Ovary (tissue), 9 donors: ENCODE results near the gene PLXNA4. TPM values are rescaled to one million over a fixed set of nuclear protein-coding genes. Genes with fewer than 3 reads are reported as not detected.

Experiments
- DNase-seq, 5 donors: peaks; one replicate each; pipeline ENCODE4 v3.0.0-alpha.2; 2019 to 2020
- H3K27ac ChIP-seq, 2 donors: fragments of 200-600 bp; one replicate each; pipeline versions ENCODE4 v1.5.1 to v1.8.0; 2019 to 2022
- H3K27me3 ChIP-seq: fragments of 200-600 bp; one replicate; pipeline ENCODE4 v1.8.0; 2022
- H3K36me3 ChIP-seq: fragments of 200-600 bp; sonication (generic); one replicate; pipeline ENCODE4 v1.5.1; 2019
- H3K4me1 ChIP-seq: one replicate; pipeline ENCODE4 v1.8.1; 2013; ENCODE audit warnings: mild to moderate bottlenecking, moderate library complexity; ENCODE audit not compliant: insufficient read depth
- H3K4me3 ChIP-seq: fragments of 200-600 bp; sonication (generic); one replicate; pipeline ENCODE4 v1.5.1; 2017
- H3K9me3 ChIP-seq, 2 donors: fragments of 200-600 bp in 1 of 2; sonication (generic) in 1 of 2; one replicate each; pipeline versions ENCODE4 v1.5.1 to v1.8.1; 2013 to 2019; ENCODE audit warnings: mild to moderate bottlenecking in 1 of 2, moderate library complexity in 1 of 2
- CTCF ChIP-seq, 3 donors: fragments of 450-650 bp in 2 of 3; fragments of 200-600 bp in 1 of 3; IDR thresholded peaks; one replicate each; pipeline versions ENCODE4 v1.5.1 to v1.8.0; 2016 to 2022; ENCODE audit warnings: antibody characterized with exemption in 3 of 3, mild to moderate bottlenecking in 1 of 3
- EP300 ChIP-seq: sonication (generic); formaldehyde crosslinking; IDR thresholded peaks from one replicate; pipeline ENCODE4 v1.6.1; 2017; ENCODE audit warnings: antibody characterized with exemption
- POLR2A ChIP-seq: fragments of 450-650 bp; IDR thresholded peaks from one replicate; pipeline ENCODE4 v1.6.1; 2017; ENCODE audit warnings: antibody characterized with exemption, mild to moderate bottlenecking, moderate library complexity
- WGBS, 3 donors: extraction: QIAGEN DNeasy Blood & Tissue Kit in 1 of 3; methylation state at CpG; one replicate each; pipeline versions ENCODE4 v1.1.5 to v1.1.7; 2013 to 2017; 5-methylcytosine and 5-hydroxymethylcytosine counted together
- intact Hi-C, 4 donors: fragments of 100-400 bp; cut with DNase I; formaldehyde crosslinking; loops; one replicate each; pipeline versions ENCODE4 v1.11.0 to v1.15.1; 2022 to 2023
- polyA plus RNA-seq, 2 donors: library from polyadenylated mRNA; stranded (reverse); fragments of 200-250 nt in 1 of 2; fragments of 350-450 nt in 1 of 2; fragmentation: Illumina TruSeq in 1 of 2; extraction: RNeasy Lipid Tissue Mini Kit (QIAGEN cat#74804) in 1 of 2; gene quantifications; one replicate each; pipeline ENCODE4 v1.2.3, GENCODE V29; 2013 to 2014
- total RNA-seq, 7 donors: library from RNA; depleted of rRNA in 2 of 7; stranded (reverse); fragments of >200 nt in 2 of 7; fragmentation: NEBNext Ultra II Directional in 3 of 7; extraction: Animal tissue kit (Norgen Biotek cat#: 25700) in 3 of 7; gene quantifications; one replicate each; pipeline versions ENCODE4 v1.1.0 to v1.2.4, GENCODE V29; 2016 to 2023
- donor health status: DM: no; HTN: no; CAD: no; lungs with moderate emphysema.
- donor health status: DM: no; HTN: no; CAD: no.
- donor health status: Bipolar disorder and iron deficiency.
- donor health status: DM: yes; HTN: yes; CAD: no.
- donor health status: DM: no; HTN: no; CAD: no.
- donor health status: DM: yes; HTN: yes; CAD: no.

PLXNA4 gene
- total and polyA plus RNA-seq, 9 donors: 5.1 to 39.9 (median 11.4) TPM

GRCh38 chr7:132564849-132565248 is 11.4 kb downstream of the PLXNA4 start:
- WGBS, 3 donors: 92 to 95% (median 93%) methylated on average over 8 of the region's 8 CpGs
- H3K9me3 ChIP-seq: no peaks in the 10 kb centered on the region

GRCh38 chr7:132564090-132564489 is 12.2 kb downstream of the PLXNA4 start:
- intact Hi-C loops: no loop called here
- no peak for TF ChIP-seq EP300
- no peak for TF ChIP-seq POLR2A
- no peak for TF ChIP-seq CTCF (IDR thresholded peaks at IDR 0.05)
- Histone ChIP-seq H3K36me3 (no peaks in the 10 kb centered on the region), H3K27me3 (no peaks in the 10 kb centered on the region), H3K4me1 (no peaks in the 10 kb centered on the region), H3K27ac (no peak overlapping the region), H3K9me3 (no peaks in the 10 kb centered on the region), H3K4me3 (no peak overlapping the region)
- 75 to 87% (median 76%) methylated on average over 1 of the region's 1 CpG for WGBS, 3 donors
- DNase-seq: no peak

More at GRCh38 chr7:132564849-132565248, 11.4 kb downstream of the PLXNA4 start:
- TF ChIP-seq EP300 (no peak), POLR2A (no peak), CTCF (IDR thresholded peaks at IDR 0.05) (no peak)
- H3K27ac ChIP-seq: no peak overlapping the region
- intact Hi-C loops: no loop called here
- no peaks in the 10 kb centered on the region for H3K27me3 ChIP-seq
- no peak overlapping the region for H3K4me3 ChIP-seq
- no peak for DNase-seq
- H3K36me3 ChIP-seq: no peaks in the 10 kb centered on the region
- H3K4me1 ChIP-seq: no peaks in the 10 kb centered on the region

GRCh38 chr7:132562690-132563089 is 13.6 kb downstream of the PLXNA4 start:
- H3K4me1 ChIP-seq: no peaks in the 10 kb centered on the region
- no peaks in the 10 kb centered on the region for H3K27me3 ChIP-seq
- no peaks in the 10 kb centered on the region for H3K36me3 ChIP-seq
- no peak for DNase-seq
- 64 to 71% (median 65%) methylated on average over 1 of the region's 1 CpG for WGBS, 3 donors
- TF ChIP-seq CTCF (IDR thresholded peaks at IDR 0.05): no peak
- TF ChIP-seq EP300: no peak
- no peak for TF ChIP-seq POLR2A
- no peak overlapping the region for H3K4me3 ChIP-seq
- no peaks in the 10 kb centered on the region for H3K9me3 ChIP-seq
- intact Hi-C loops: no loop called here
- no peak overlapping the region for H3K27ac ChIP-seq

GRCh38 chr7:132561763-132562162 is 14.5 kb downstream of the PLXNA4 start:
- H3K9me3 ChIP-seq: no peaks in the 10 kb centered on the region
- no peak overlapping the region for H3K4me3 ChIP-seq
- TF ChIP-seq EP300 (no peak), POLR2A (no peak), CTCF (IDR thresholded peaks at IDR 0.05) (no peak)
- H3K27ac ChIP-seq: no peak overlapping the region
- DNase-seq: no peak
- WGBS, 3 donors: 77 to 87% (median 80%) methylated on average over 2 of the region's 2 CpGs
- intact Hi-C loops: no loop called here
- H3K4me1 ChIP-seq: no peaks in the 10 kb centered on the region
- H3K27me3 ChIP-seq: no peaks in the 10 kb centered on the region
- H3K36me3 ChIP-seq: no peaks in the 10 kb centered on the region
